MCF 10A (cell line): ENCODE data around the gene SGTB. TPM values are rescaled to one million over a fixed set of nuclear protein-coding genes. Genes with fewer than 3 reads are reported as not detected.

Experiments
- BruUV-seq: library from RNA; stranded (reverse); fragments of 400-500 nt; replicated peaks from 2 replicates; lab custom pipeline; 2021; lab: Mats Ljungman, UMichigan
- CTCF ChIA-PET: fragments of 300-600 bp; sonication (Branson Sonifier 250); formaldehyde crosslinking; extraction: SDS; loops from one replicate; lab custom pipeline; 2021; ENCODE audit warnings: antibody characterized with exemption, inconsistent platforms; lab: Yijun Ruan, JAX
- POLR2A ChIA-PET: fragments of 300-600, 350-650 bp; sonication (Branson Sonifier 250); formaldehyde crosslinking; extraction: SDS; loops from one replicate; lab custom pipeline; 2020; ENCODE audit warnings: antibody characterized with exemption, inconsistent platforms; lab: Yijun Ruan, JAX
- DNase-seq: peaks from one replicate; pipeline ENCODE4 v3.0.0-alpha.2; 2018; ENCODE audit not compliant: unreplicated experiment
- H3K27ac Mint-ChIP-seq: one replicate; pipeline ENCODE4 v1.8.0; 2022; ENCODE audit warnings: mild to moderate bottlenecking, low read depth, mixed read lengths; ENCODE audit not compliant: unreplicated experiment
- H3K27me3 Mint-ChIP-seq: one replicate; pipeline ENCODE4 v1.8.0; 2022; ENCODE audit warnings: mixed read lengths; ENCODE audit not compliant: insufficient read depth, unreplicated experiment
- H3K36me3 Mint-ChIP-seq: one replicate; pipeline ENCODE4 v1.8.0; 2022; ENCODE audit warnings: mild to moderate bottlenecking, moderate library complexity, mixed read lengths; ENCODE audit not compliant: insufficient read depth, unreplicated experiment
- H3K4me1 Mint-ChIP-seq: one replicate; pipeline ENCODE4 v1.8.0; 2022; ENCODE audit warnings: mixed read lengths; ENCODE audit not compliant: insufficient read depth, unreplicated experiment
- H3K4me3 Mint-ChIP-seq: one replicate; pipeline ENCODE4 v1.8.0; 2022; ENCODE audit warnings: mild to moderate bottlenecking, moderate library complexity, mixed read lengths; ENCODE audit not compliant: unreplicated experiment
- H3K9me3 Mint-ChIP-seq: one replicate; pipeline ENCODE4 v1.8.0; 2022; ENCODE audit warnings: mixed read lengths; ENCODE audit not compliant: unreplicated experiment
- CTCF ChIP-seq: fragments of 200-600 bp; IDR thresholded peaks from one replicate; pipeline ENCODE4 v1.8.0; 2022; ENCODE audit warnings: antibody characterized with exemption, mild to moderate bottlenecking; ENCODE audit not compliant: unreplicated experiment
- intact Hi-C: fragments of 100-400 bp; cut with micrococcal nuclease; formaldehyde crosslinking; loops from 2 replicates; pipeline ENCODE4 v1.14.1; 2022
- total RNA-seq: library from RNA; stranded (reverse); gene quantifications from 2 replicates; pipeline ENCODE4 v1.2.3, GENCODE V29; 2022

SGTB gene
- total RNA-seq, 1 experiment from 2014 or later = 15.8 TPM

- no peaks in the 10 kb centered on the region for H3K9me3 Mint-ChIP-seq
- intact Hi-C loops = no loop called here
- H3K36me3 Mint-ChIP-seq = peaks cover 12% of the 10 kb centered on the region
- no peak overlapping the region for H3K27ac Mint-ChIP-seq
- no peaks in the 10 kb centered on the region for H3K4me1 Mint-ChIP-seq
- no peak for TF ChIP-seq CTCF
- H3K27me3 Mint-ChIP-seq = no peaks in the 10 kb centered on the region
- no peak overlapping the region for H3K4me3 Mint-ChIP-seq
- ChIA-PET CTCF (interaction anchor here (0.5 kb wide), 1 partner anchor 665 kb away, joined by 3 read pairs; no protein-coding TSS in a partner anchor), POLR2A (no interaction called here)
- BruUV-seq = no TSS peak
- DNase-seq = no peak
These were observed 22.6 kb downstream of the SGTB start for GRCh38 chr5:65699338-65699737.

DNA sequence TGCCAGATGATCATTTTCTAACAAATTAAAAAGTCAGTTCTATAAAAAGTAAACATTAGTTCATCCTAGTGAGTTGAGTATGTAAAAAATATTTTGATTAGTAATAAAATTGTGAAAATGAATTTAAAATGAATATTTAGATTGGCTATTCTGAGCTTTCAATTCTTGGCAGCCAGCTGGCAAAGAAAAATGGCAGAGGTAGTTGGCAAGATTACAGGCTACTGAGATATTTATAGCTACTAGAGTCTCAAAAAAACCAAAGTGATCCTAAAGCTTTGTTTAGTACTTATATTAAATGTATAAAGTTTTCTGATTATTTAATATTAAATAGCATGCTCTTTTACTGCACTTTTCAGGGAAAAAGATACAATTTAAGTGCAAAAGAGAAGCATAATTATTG lies 25.0 kb downstream of the SGTB start:
- no peak for TF ChIP-seq CTCF
- POLR2A ChIA-PET = no interaction called here
- BruUV-seq = no TSS peak

GRCh38 chr5:65695896-65696295 lies 26.0 kb downstream of the SGTB start:
- H3K4me1 Mint-ChIP-seq = no peaks in the 10 kb centered on the region
- no peak overlapping the region for H3K4me3 Mint-ChIP-seq
- POLR2A ChIA-PET = no interaction called here
- H3K9me3 Mint-ChIP-seq = no peaks in the 10 kb centered on the region
- no peak for DNase-seq
- TF ChIP-seq CTCF = no peak
- intact Hi-C loops = no loop called here
- H3K27me3 Mint-ChIP-seq = no peaks in the 10 kb centered on the region
- CTCF ChIA-PET = no interaction called here
- H3K36me3 Mint-ChIP-seq = peaks cover 10% of the 10 kb centered on the region
- H3K27ac Mint-ChIP-seq = no peak overlapping the region
- no TSS peak for BruUV-seq

More for the DNA sequence above, 25.0 kb downstream of the SGTB start:
- Mint-ChIP-seq H3K9me3 (no peaks in the 10 kb centered on the region), H3K27me3 (no peaks in the 10 kb centered on the region), H3K4me1 (no peaks in the 10 kb centered on the region), H3K4me3 (no peak overlapping the region), H3K27ac (no peak overlapping the region), H3K36me3 (peaks cover 8% of the 10 kb centered on the region)
- DNase-seq = no peak
- CTCF ChIA-PET = interaction anchor here (0.6 kb wide), 1 partner anchor 166 kb away, joined by 7 read pairs; no protein-coding TSS in a partner anchor
- intact Hi-C loops = no loop called here

GRCh38 chr5:65695162-65695755 lies 26.6 kb downstream of the SGTB start:
- TF ChIP-seq CTCF = no peak
- POLR2A ChIA-PET = no interaction called here
- CTCF ChIA-PET = interaction anchor here (0.6 to 0.9 kb wide), 2 partner anchors 47 to 72 kb away, joined by 3 read pairs; no protein-coding TSS in a partner anchor
- H3K27me3 Mint-ChIP-seq = no peaks in the 10 kb centered on the region
- H3K36me3 Mint-ChIP-seq = peaks cover 16% of the 10 kb centered on the region
- H3K27ac Mint-ChIP-seq = no peak overlapping the region
- no peak overlapping the region for H3K4me3 Mint-ChIP-seq
- H3K4me1 Mint-ChIP-seq = no peaks in the 10 kb centered on the region
- no peaks in the 10 kb centered on the region for H3K9me3 Mint-ChIP-seq
- no peak for DNase-seq
- intact Hi-C loops = no loop called here
- no TSS peak for BruUV-seq
